ENCODE data around the gene CENPF. TPM values are rescaled to one million over a fixed set of nuclear protein-coding genes. Genes with fewer than 3 reads are reported as not detected.

The CENPF gene
- total RNA-seq, 1 donor from 2014 or later: 254 TPM

- no peak for DNase-seq (ENCODE audit: low spot score)
- Mint-ChIP-seq H3K4me3 (no peak overlapping the region), H3K9me3 (no peaks in the 10 kb centered on the region), H3K4me1 (no peaks in the 10 kb centered on the region), H3K27ac (no peak overlapping the region), H3K36me3 (peaks cover 45% of the 10 kb centered on the region), H3K27me3 (ENCODE audit: insufficient read depth, low read depth) (no peaks in the 10 kb centered on the region)
- H3K4me1 ChIP-seq: no peaks in the 10 kb centered on the region
- H3K4me3 ChIP-seq: no peak overlapping the region
- H3F3A ChIP-seq (ENCODE audit: low read depth): peaks cover 8% of the 10 kb centered on the region
- H3K9ac ChIP-seq: no peak overlapping the region
- no peaks in the 10 kb centered on the region for H3K27me3 ChIP-seq
- H3K9me3 ChIP-seq (ENCODE audit: low read depth): no peaks in the 10 kb centered on the region
- TF ChIP-seq EZH2 (IDR thresholded peaks at IDR 0.05) (no peak), CTCF (IDR thresholded peaks at IDR 0.05) (no peak), EZH2phosphoT487 (IDR thresholded peaks at IDR 0.05) (no peak)
- H4K20me1 ChIP-seq (ENCODE audit: low read depth): peaks cover 12% of the 10 kb centered on the region
- peaks cover 32% of the 10 kb centered on the region for H3K79me2 ChIP-seq (ENCODE audit: low read depth)
- no peak overlapping the region for H3K4me2 ChIP-seq
- no peak overlapping the region for H2AFZ ChIP-seq (replicated peaks)
- no peak overlapping the region for H3K27ac ChIP-seq
- peaks cover 84% of the 10 kb centered on the region for H3K36me3 ChIP-seq
Observed at GRCh38 chr1:214643030-214643429, 40.0 kb downstream of the CENPF start.

DNA sequence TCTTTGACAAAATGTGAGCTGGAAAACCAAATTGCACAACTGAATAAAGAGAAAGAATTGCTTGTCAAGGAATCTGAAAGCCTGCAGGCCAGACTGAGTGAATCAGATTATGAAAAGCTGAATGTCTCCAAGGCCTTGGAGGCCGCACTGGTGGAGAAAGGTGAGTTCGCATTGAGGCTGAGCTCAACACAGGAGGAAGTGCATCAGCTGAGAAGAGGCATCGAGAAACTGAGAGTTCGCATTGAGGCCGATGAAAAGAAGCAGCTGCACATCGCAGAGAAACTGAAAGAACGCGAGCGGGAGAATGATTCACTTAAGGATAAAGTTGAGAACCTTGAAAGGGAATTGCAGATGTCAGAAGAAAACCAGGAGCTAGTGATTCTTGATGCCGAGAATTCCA, 42.7 kb downstream of the CENPF start:
- peaks cover 56% of the 10 kb centered on the region for H3K36me3 Mint-ChIP-seq
- H3K4me1 Mint-ChIP-seq: no peaks in the 10 kb centered on the region
- Histone ChIP-seq H3K9me3 (ENCODE audit: low read depth) (no peaks in the 10 kb centered on the region), H2AFZ (replicated peaks) (no peak overlapping the region), H3K4me3 (no peak overlapping the region), H4K20me1 (ENCODE audit: low read depth) (peaks cover 20% of the 10 kb centered on the region), H3K79me2 (ENCODE audit: low read depth) (peaks cover 32% of the 10 kb centered on the region), H3K27ac (no peak overlapping the region), H3F3A (ENCODE audit: low read depth) (peaks cover 4% of the 10 kb centered on the region), H3K9ac (no peak overlapping the region), H3K4me2 (no peak overlapping the region), H3K4me1 (no peaks in the 10 kb centered on the region), H3K36me3 (peaks cover 79% of the 10 kb centered on the region), H3K27me3 (no peaks in the 10 kb centered on the region)
- TF ChIP-seq EZH2 (IDR thresholded peaks at IDR 0.05): no peak
- H3K27ac Mint-ChIP-seq: no peak overlapping the region
- no peak overlapping the region for H3K4me3 Mint-ChIP-seq
- DNase-seq (ENCODE audit: low spot score): no peak
- no peaks in the 10 kb centered on the region for H3K27me3 Mint-ChIP-seq (ENCODE audit: insufficient read depth, low read depth)
- H3K9me3 Mint-ChIP-seq: no peaks in the 10 kb centered on the region

DNA sequence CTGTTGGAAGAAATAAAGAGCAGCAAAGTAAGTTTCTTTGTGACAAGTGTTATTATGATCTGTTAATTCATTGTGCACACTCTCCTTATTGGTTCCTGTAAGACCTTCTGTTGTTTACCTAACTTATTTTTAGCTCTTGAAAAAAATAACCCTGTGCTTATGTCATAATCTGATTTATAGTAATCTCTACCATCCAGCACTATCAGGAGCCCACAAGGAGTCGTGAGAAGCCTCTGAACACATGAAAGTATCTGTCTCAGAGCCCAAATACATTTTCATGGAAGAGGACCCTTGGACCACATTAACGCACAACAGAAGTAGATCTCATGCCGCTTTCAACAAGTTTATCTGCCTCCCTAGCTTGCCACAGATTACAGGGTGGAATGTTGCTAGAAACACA, 45.8 kb downstream of the CENPF start:
- H4K20me1 ChIP-seq (ENCODE audit: low read depth): peaks cover 20% of the 10 kb centered on the region
- no peaks in the 10 kb centered on the region for H3K27me3 Mint-ChIP-seq (ENCODE audit: insufficient read depth, low read depth)
- no peaks in the 10 kb centered on the region for H3K9me3 ChIP-seq (ENCODE audit: low read depth)
- peaks cover 62% of the 10 kb centered on the region for H3K36me3 ChIP-seq
- H3K27ac ChIP-seq: no peak overlapping the region
- no peak overlapping the region for H3K4me3 ChIP-seq
- H3K79me2 ChIP-seq (ENCODE audit: low read depth): peaks cover 16% of the 10 kb centered on the region
- no peaks in the 10 kb centered on the region for H3K27me3 ChIP-seq
- H2AFZ ChIP-seq (replicated peaks): no peak overlapping the region
- H3K4me1 Mint-ChIP-seq: no peaks in the 10 kb centered on the region
- H3F3A ChIP-seq (ENCODE audit: low read depth): peaks cover 8% of the 10 kb centered on the region
- H3K4me1 ChIP-seq: no peaks in the 10 kb centered on the region
- no peak overlapping the region for H3K27ac Mint-ChIP-seq
- H3K36me3 Mint-ChIP-seq: peaks cover 71% of the 10 kb centered on the region
- no peak overlapping the region for H3K4me2 ChIP-seq
- DNase-seq (ENCODE audit: low spot score): no peak
- TF ChIP-seq EZH2phosphoT487 (IDR thresholded peaks at IDR 0.05): no peak
- TF ChIP-seq EZH2 (IDR thresholded peaks at IDR 0.05): no peak
- no peak for TF ChIP-seq CTCF (IDR thresholded peaks at IDR 0.05)
- H3K4me3 Mint-ChIP-seq: no peak overlapping the region
- H3K9ac ChIP-seq: no peak overlapping the region
- H3K9me3 Mint-ChIP-seq: no peaks in the 10 kb centered on the region

GRCh38 chr1:214649607-214650006, 46.6 kb downstream of the CENPF start:
- no peak for DNase-seq (ENCODE audit: low spot score)
- Histone ChIP-seq H3K9me3 (ENCODE audit: low read depth) (no peaks in the 10 kb centered on the region), H3K27ac (no peak overlapping the region), H4K20me1 (ENCODE audit: low read depth) (peaks cover 20% of the 10 kb centered on the region), H3K27me3 (no peaks in the 10 kb centered on the region), H3K9ac (no peak overlapping the region), H3K79me2 (ENCODE audit: low read depth) (peaks cover 16% of the 10 kb centered on the region), H3K36me3 (peaks cover 62% of the 10 kb centered on the region), H2AFZ (replicated peaks) (no peak overlapping the region), H3K4me1 (no peaks in the 10 kb centered on the region), H3F3A (ENCODE audit: low read depth) (peaks cover 13% of the 10 kb centered on the region), H3K4me2 (no peak overlapping the region), H3K4me3 (no peak overlapping the region)
- no peaks in the 10 kb centered on the region for H3K27me3 Mint-ChIP-seq (ENCODE audit: insufficient read depth, low read depth)
- peaks cover 69% of the 10 kb centered on the region for H3K36me3 Mint-ChIP-seq
- H3K9me3 Mint-ChIP-seq: no peaks in the 10 kb centered on the region
- no peak for TF ChIP-seq EZH2phosphoT487 (IDR thresholded peaks at IDR 0.05)
- TF ChIP-seq EZH2 (IDR thresholded peaks at IDR 0.05): no peak
- TF ChIP-seq CTCF (IDR thresholded peaks at IDR 0.05): no peak
- no peaks in the 10 kb centered on the region for H3K4me1 Mint-ChIP-seq
- no peak overlapping the region for H3K27ac Mint-ChIP-seq
- H3K4me3 Mint-ChIP-seq: no peak overlapping the region
